Measurements from ENCODE around the gene ETFDH. TPM values are rescaled to one million over a fixed set of nuclear protein-coding genes. Genes with fewer than 3 reads are reported as not detected.

The ETFDH gene
- 10 to 100 TPM; 13.6 to 26.7 (median 19.5) TPM for total RNA-seq
- 10 to 100 TPM; 15.1 to 35.9 TPM for polyA plus RNA-seq
- long read RNA-seq, donor 1, transcript ETFDH-206 (13 exons, 3,282 nt) = major isoform, 24 of 31 reads
- long read RNA-seq, donor 1, partial matches to known transcripts = 3 of 31 reads
- long read RNA-seq, donor 1, other reads (novel, unspliced or antisense) = 2 of 31 reads
- long read RNA-seq, donor 2, transcript ETFDH-206 (13 exons, 3,282 nt) = major isoform, 5 of 115 reads
- long read RNA-seq, donor 2, partial matches to known transcripts = 55 of 115 reads
- long read RNA-seq, donor 2, other reads (novel, unspliced or antisense) = 53 of 115 reads
- long read RNA-seq, donor 3, transcript ETFDH-206 (13 exons, 3,282 nt) = major isoform, 5 of 10 reads
- long read RNA-seq, donor 3, partial matches to known transcripts = 2 of 10 reads
- long read RNA-seq, donor 3, other reads (novel, unspliced or antisense) = 3 of 10 reads

- H3K9me3 ChIP-seq = no peaks in the 10 kb centered on the region
- peak within 1 kb of the TSS; percentile 81 for H3K4me3 ChIP-seq
- intact Hi-C loops (cut with DNase I) = no loop called here
- TF ChIP-seq EP300 (IDR thresholded peaks at IDR 0.05) (peak; percentile 44), POLR2A (IDR thresholded peaks at IDR 0.05) (peak; percentile 84)
- TF ChIP-seq, protein P1, sequence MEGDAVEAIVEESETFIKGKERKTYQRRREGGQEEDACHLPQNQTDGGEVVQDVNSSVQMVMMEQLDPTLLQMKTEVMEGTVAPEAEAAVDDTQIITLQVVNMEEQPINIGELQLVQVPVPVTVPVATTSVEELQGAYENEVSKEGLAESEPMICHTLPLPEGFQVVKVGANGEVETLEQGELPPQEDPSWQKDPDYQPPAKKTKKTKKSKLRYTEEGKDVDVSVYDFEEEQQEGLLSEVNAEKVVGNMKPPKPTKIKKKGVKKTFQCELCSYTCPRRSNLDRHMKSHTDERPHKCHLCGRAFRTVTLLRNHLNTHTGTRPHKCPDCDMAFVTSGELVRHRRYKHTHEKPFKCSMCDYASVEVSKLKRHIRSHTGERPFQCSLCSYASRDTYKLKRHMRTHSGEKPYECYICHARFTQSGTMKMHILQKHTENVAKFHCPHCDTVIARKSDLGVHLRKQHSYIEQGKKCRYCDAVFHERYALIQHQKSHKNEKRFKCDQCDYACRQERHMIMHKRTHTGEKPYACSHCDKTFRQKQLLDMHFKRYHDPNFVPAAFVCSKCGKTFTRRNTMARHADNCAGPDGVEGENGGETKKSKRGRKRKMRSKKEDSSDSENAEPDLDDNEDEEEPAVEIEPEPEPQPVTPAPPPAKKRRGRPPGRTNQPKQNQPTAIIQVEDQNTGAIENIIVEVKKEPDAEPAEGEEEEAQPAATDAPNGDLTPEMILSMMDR (IDR thresholded peaks at IDR 0.05) = peak; percentile 60 to 79 (median 78)
- DNase-seq = peak; percentile 98 to 99 (median 99)
- peak within 1 kb of the TSS; percentile 90 to 98 for H3K27ac ChIP-seq
- H3K36me3 ChIP-seq = no peaks in the 10 kb centered on the region
- H3K27me3 ChIP-seq = no peaks in the 10 kb centered on the region
- H3K4me1 ChIP-seq (ENCODE audit: insufficient read depth) = peaks cover 5% of the 10 kb centered on the region
- WGBS, 3 donors = 0 to 1% (median 0%) methylated on average over 60 of the region's 60 CpGs
These were observed at the start of gene ETFDH for GRCh38 chr4:158671915-158672806. Gene ETFDH, plus strand, starts transcription at chr4:158672296. Its CDS starts 161 bp downstream, at chr4:158672457.

GRCh38 chr4:158624889-158625478 is 47.1 kb upstream of the ETFDH start:
- Histone ChIP-seq H3K27me3 (no peaks in the 10 kb centered on the region), H3K9me3 (no peaks in the 10 kb centered on the region), H3K4me3 (no peak overlapping the region), H3K27ac (no peak overlapping the region), H3K4me1 (ENCODE audit: insufficient read depth) (no peaks in the 10 kb centered on the region), H3K36me3 (no peaks in the 10 kb centered on the region)
- WGBS, 3 donors = 35 to 42% (median 39%) methylated on average over 3 of the region's 3 CpGs
- DNase-seq = no peak
- intact Hi-C loops (cut with DNase I) = loop anchor here in 1 of 4 donors (10.0 kb wide), 1 partner anchor 370 kb away; no protein-coding TSS in a partner anchor
- TF ChIP-seq EP300 (IDR thresholded peaks at IDR 0.05) (no peak), POLR2A (IDR thresholded peaks at IDR 0.05) (no peak)
- TF ChIP-seq, protein P1 (IDR thresholded peaks at IDR 0.05) = no peak

- Histone ChIP-seq H3K27me3 (no peaks in the 10 kb centered on the region), H3K9me3 (no peaks in the 10 kb centered on the region), H3K4me1 (ENCODE audit: insufficient read depth) (no peaks in the 10 kb centered on the region), H3K4me3 (no peak overlapping the region), H3K36me3 (no peaks in the 10 kb centered on the region), H3K27ac (no peak overlapping the region)
- intact Hi-C loops (cut with DNase I) = loop anchor here in 1 of 4 donors (10.0 kb wide), 1 partner anchor 371 kb away; no protein-coding TSS in a partner anchor
- 68 to 73% (median 72%) methylated on average over 2 of the region's 2 CpGs for WGBS, 3 donors
- DNase-seq = no peak
- TF ChIP-seq EP300 (IDR thresholded peaks at IDR 0.05) = no peak
- TF ChIP-seq, protein P1 (IDR thresholded peaks at IDR 0.05) = no peak
- no peak for TF ChIP-seq POLR2A (IDR thresholded peaks at IDR 0.05)
These were observed 46.6 kb upstream of the ETFDH start for GRCh38 chr4:158625544-158625943.

DNA sequence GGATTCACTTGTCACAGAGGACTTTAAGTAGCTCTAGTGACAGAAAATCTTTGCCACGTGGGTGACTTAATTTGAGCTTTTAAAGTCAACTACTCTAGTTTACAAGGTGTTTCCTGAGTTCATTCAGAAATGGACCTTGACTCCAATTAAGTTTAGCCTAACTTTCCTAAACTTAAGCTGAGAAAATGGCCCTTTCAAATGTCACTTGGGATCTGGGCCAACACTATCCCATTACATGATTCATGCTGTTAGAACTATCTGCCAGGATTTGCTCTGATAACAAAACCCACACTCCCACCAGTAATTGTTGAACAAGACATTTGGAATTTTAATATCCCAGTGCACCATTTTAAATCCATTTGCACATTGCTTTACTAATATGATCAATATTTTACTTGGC is 41.2 kb upstream of the ETFDH start:
- 13 to 27% (median 15%) methylated on average over 1 of the region's 1 CpG for WGBS, 3 donors
- intact Hi-C loops (cut with DNase I) = no loop called here
- no peaks in the 10 kb centered on the region for H3K4me1 ChIP-seq (ENCODE audit: insufficient read depth)
- H3K9me3 ChIP-seq = no peaks in the 10 kb centered on the region
- TF ChIP-seq POLR2A (IDR thresholded peaks at IDR 0.05) (no peak), EP300 (IDR thresholded peaks at IDR 0.05) (no peak)
- TF ChIP-seq, protein P1 (IDR thresholded peaks at IDR 0.05) = no peak
- DNase-seq = no peak
- no peaks in the 10 kb centered on the region for H3K27me3 ChIP-seq
- no peak overlapping the region for H3K4me3 ChIP-seq
- H3K36me3 ChIP-seq = no peaks in the 10 kb centered on the region
- no peak overlapping the region for H3K27ac ChIP-seq
